Stimulated activated CD4-positive, alpha-beta T cell treated with anti-CD3 and anti-CD28 coated beads, Interleukin-15, amount 100 ng/mL, for 1 hour (primary cell): ENCODE data around the gene ZNF844.
"Not testable (repeated sequence)": the region's sequence is repeated elsewhere in the genome, so short reads cannot be mapped to it uniquely, and the experiment has no call there.

Experiments used
- DNase-seq, 2 donors: peaks; one replicate each; pipeline ENCODE4 v3.0.0-alpha.2; 2020; ENCODE audit warnings: low read depth in 1 of 2, low spot score in 1 of 2

Gene ZNF844

GRCh38 chr19:12064590-12065538 lies at the start of gene ZNF844:
Gene ZNF844 (plus strand): TSS chr19:12064731. CDS start chr19:12064874, 143 bp downstream.
- DNase-seq = peak; percentile 57 to 60

- no peak for DNase-seq
These were observed 49.3 kb upstream of the ZNF844 start for GRCh38 chr19:12015015-12015752.

DNA sequence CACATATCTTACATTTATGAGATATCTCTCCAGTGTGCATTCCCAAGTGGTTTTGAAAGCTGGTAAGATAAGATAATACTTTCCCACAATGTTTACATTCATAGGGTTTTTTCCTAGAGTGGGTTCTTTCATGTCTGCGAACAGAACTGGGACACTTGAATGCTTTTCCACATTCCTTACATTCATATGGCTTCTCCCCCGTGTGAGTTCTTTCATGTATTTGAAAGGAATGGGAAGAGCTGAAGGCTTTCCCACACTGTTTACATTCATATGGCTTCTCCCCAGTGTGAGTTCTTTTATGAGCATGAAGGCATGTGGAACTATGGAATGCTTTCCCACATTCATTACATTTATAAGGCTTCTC lies 48.8 kb upstream of the ZNF844 start:
- DNase-seq = no peak

DNA sequence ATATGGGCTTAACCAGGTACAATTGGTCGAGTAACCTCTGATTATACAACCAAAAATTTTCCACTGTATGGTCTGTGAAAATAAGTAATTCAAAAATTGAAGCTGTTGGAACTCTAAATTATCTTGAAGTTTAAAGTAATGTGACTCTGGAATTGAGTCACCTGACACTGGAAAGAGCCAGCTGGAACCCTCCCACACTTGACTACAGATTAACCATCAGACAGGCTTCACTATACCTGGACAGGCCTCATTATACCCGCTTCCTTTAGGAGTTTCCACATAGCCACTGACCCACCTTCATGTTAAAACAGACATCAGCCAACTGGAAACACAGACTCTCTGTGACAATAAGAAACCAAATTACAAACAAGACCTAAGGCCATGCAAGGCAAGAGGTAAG lies 30.3 kb upstream of the ZNF844 start:
- DNase-seq = no peak

- no peak for DNase-seq
These were observed 29.9 kb upstream of the ZNF844 start for GRCh38 chr19:12034620-12035019.

GRCh38 chr19:12035220-12036172 lies 29.0 kb upstream of the ZNF844 start, which contains the start of gene ZNF433:
Gene ZNF433 (minus strand): TSS chr19:12035679. CDS start chr19:12035539, 140 bp downstream.
- DNase-seq = peak; percentile 14 to 69

DNA sequence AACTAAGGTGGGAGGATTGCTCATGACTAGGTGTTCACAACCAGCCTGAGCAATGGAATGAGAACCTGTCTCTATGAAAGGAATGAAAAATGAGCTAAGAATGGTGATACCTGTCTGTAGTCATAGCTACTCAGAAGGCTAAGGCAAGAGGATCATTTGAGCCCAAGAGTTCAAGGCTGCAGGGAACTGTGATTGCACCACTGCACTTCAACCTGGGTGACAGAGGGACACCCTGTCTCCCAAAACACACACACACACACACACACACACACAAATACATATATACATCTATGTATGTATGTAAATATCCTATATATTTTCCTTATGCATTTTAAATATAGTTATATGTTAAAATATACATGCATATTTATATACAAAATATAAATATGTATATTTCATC lies 21.6 kb upstream of the ZNF844 start:
- no peak for DNase-seq

- DNase-seq = no peak
These were observed 20.6 kb upstream of the ZNF844 start for GRCh38 chr19:12043752-12044422.

DNA sequence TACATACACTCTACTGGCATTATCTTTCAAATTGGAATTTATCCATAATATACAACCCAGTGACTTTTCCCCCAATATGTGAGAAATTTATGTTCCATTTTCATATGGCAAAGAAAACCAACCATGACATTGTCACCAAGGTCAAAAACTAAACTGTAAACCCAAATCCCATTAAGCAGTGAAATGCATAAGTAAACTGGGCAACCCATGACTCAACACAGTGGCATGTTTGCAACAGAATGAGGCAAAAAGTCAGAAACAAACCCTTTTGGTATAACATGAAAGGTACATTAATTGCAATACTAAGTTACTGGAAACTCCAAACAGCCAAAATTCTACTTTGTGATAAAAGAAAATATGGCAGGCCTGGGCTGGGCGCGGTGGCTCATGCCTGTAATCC lies 16.7 kb upstream of the ZNF844 start:
- DNase-seq = no peak

GRCh38 chr19:12052091-12052496 lies 12.4 kb upstream of the ZNF844 start:
- no peak for DNase-seq

DNA sequence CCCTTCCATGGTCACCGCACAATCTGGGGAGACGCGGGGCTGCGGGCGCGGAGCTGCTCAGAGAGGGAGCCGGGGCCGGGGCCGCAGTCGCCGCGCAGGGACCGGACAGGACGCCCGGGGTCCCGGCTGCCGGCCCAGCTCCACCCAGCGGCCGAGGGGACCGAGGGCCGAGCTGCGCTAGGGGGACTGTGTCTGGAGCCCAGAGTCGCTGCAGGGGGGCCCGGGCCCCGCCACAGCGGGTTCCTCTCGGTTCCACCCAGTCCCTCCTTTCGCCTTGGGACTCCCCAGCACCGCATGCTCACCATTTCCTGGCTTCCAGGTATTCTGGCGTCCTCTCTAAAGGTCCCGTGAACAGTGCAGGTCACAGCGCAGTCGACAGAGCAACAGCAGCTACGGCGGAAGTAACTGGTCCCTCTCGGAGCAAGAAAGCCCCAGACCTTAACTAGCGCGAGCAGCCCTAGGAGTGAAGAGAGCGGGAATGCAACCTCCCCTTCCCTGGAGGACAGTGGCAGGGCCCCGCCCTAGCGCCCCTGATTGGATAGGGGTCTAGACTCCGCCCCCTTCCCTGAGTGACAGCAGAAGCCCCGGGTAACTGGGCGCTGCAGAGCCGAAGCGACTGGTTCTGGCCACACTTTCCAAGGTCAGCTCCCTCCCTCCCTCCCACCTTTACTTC lies 11.9 kb upstream of the ZNF844 start, which contains the start of gene ZNF878:
Gene ZNF878 (minus strand): TSS at position 465 of the 673 bp plus-strand sequence. CDS start 160 bp downstream, at position 305.
- DNase-seq = peak in 1 of 2 donors; percentile 34

DNA sequence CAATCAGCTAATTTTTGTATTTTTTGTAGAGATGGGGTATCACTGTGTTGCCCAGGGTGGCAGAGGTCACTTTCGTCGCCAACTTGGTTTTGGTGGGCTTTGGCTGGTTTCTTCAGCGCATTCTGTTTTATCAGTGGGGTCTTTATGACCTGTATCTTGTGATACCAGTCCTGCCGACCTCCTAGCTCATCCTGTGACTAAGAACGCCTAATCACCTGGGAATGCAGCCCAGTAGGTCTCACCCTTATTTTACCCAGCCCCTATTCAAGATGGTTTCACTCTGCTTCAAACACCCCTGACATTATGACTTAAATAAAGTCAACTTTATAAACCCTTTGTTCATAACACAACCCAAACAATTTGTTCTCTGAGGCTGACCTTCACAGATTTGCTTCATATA lies 8.7 kb upstream of the ZNF844 start:
- no peak for DNase-seq

DNA sequence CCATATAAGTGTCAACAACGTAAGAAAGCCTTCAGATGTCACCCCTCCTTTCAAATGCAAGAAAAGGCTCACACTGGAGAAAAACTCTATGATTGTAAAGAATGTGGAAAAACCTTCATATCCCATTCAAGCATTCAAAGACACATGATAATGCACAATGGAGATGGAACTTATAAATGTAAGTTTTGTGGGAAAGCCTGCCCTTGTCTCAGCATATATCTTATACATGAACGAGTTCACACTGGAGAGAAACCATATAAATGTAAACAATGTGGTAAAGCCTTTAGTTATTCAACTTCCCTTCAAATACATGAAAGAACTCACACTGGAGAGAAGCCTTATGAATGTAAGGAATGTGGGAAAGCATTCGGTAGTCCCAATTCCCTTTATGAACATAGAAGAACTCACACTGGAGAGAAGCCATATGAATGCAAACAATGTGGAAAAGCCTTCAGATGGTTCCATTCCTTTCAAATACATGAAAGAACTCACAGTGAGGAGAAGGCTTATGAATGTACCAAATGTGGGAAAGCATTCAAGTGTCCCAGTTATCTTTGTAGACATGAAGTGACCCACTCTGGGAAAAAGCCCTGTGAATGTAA lies 11.1 kb downstream of the ZNF844 start:
- no peak for DNase-seq

DNA sequence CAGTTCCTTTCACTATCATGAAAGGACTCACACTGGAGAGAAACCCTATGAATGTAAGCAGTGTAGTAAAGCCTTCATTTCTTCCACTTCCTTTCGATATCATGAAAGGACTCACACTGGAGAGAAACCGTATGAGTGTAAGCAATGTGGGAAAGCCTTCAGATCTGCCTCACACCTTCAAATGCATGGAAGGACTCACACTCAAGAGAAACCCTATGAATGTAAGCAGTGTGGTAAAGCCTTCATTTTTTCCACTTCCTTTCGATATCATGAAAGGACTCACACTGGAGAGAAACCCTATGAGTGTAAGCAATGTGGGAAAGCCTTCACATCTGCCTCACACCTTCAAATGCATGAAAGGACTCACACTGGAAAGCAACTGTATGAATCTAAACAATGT lies 11.8 kb downstream of the ZNF844 start:
- DNase-seq = not testable (repeated sequence)

DNA sequence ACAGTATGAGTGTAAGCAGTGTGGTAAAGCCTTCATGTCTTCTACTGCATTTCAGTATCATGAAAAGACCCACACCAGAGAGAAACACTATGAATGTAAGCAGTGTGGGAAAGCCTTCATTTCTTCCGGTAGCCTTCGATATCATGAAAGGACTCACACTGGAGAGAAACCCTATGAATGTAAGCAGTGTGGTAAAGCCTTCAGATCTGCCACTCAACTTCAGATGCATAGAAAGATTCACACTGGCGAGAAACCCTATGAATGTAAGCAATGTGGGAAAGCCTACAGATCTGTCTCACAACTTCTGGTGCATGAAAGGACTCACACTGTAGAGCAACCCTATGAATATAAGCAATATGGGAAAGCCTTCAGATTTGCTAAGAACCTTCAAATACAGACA lies 12.8 kb downstream of the ZNF844 start:
- no peak for DNase-seq

DNA sequence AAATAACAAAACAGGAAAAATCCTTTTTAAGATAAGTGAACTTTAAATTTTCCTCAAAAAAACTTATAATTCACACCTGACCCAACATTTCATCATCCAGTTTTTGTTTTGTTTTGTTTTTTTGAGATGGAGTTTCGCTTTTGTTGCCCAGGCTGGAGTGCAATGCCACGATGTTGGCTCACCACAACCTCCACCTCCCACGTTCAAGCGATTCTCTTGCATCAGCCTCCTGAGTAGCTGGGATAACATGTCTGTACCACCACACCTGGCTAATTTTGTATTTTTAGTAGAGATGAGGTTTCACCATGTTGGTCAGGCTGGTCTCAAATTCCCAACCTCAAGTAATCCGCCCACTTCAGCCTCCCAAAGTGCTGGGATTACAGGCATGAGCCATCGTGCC lies 18.8 kb downstream of the ZNF844 start:
- not testable (repeated sequence) for DNase-seq

DNA sequence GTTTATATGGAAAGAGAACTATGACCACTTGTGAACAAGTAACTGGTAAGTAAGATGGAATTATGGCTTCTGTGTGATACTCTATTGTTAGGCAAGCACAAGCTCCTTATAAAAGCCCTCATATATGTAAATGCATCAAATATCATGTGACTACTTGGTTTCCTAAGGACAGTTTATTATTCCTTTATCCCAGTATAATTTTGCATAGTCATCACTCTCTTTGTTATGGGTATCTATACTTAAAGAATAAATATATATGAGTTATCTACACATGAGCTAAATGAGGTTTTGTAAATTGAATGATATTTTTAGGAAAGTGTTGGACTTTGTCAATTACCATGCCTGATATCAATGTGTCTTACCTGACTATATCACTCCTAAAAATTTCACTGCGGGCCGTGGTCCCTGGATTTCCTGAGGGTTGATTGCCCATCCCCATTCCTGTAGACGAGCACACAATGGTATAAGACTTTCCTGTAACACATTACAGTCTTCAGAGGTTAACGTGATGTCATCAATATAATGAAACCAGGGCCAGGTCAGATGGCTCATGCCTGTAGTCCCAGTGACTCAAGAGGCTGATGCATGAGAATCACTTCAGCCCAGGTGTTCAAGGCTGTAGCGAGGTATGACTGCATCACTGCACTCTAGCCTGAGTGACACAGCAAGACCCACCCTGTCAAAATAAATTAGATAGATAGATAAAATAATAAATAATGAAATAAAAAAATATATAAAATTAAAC lies 20.7 kb downstream of the ZNF844 start:
- no peak for DNase-seq

DNA sequence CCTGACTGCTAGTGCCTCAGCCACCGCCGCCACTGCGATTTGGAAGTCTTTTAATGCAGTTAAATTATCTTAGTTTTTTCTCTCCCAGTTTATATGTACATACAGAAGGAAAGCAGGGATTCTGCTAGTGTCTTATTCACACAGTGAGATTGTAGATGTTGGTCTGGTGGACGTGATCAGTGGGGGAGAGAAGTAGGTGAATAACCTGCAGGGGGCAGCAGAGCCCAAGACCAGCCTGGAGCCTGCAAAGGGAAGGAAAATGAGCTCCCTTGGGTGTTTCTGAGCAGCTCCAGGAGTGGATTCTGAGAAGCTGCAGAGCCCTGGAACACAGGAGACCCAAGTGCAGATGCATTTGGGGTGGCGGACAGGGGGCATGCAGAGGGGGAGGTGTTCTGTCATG lies 26.3 kb downstream of the ZNF844 start:
- DNase-seq = peak; percentile 8 to 47
